DOHH2 (cell line): ENCODE data around the gene NLRP4.

Experiments
- H3F3A ChIP-seq: fragments of 200-600 bp; sonication (generic), shearing (Covaris generic); 2 replicates; pipeline ENCODE4 v1.6.0; 2016; ENCODE audit warnings: antibody characterized with exemption, mild to moderate bottlenecking; ENCODE audit not compliant: control insufficient read depth, insufficient read depth
- H3K27ac ChIP-seq: fragments of 200-600 bp; sonication (generic); 2 replicates; pipeline ENCODE4 v1.5.1; 2014; ENCODE audit warnings: low read depth, mild to moderate bottlenecking, low read length, moderate library complexity
- H3K27me3 ChIP-seq: fragments of 200-600 bp; sonication (generic); 2 replicates; pipeline ENCODE4 v1.6.1; 2014; ENCODE audit warnings: mild to moderate bottlenecking, low read length, mixed read lengths; ENCODE audit not compliant: control insufficient read depth
- H3K36me3 ChIP-seq: fragments of 200-600 bp; sonication (generic); 2 replicates; pipeline ENCODE4 v1.6.1; 2014; ENCODE audit warnings: mild to moderate bottlenecking, low read length, moderate library complexity, mixed read lengths; ENCODE audit not compliant: control insufficient read depth
- H3K4me1 ChIP-seq: fragments of 200-600 bp; sonication (generic); 2 replicates; pipeline ENCODE4 v1.6.1; 2014; ENCODE audit warnings: mild to moderate bottlenecking, low read length, mixed read lengths; ENCODE audit not compliant: control insufficient read depth
- H3K4me2 ChIP-seq: fragments of 200-600 bp; sonication (generic); 2 replicates; pipeline ENCODE4 v1.6.0; 2014; ENCODE audit warnings: mild to moderate bottlenecking, low read length, moderate library complexity
- H3K4me3 ChIP-seq: fragments of 200-600 bp; sonication (generic); 2 replicates; pipeline ENCODE4 v1.5.1; 2014; ENCODE audit warnings: mild to moderate bottlenecking, low read length, mixed read lengths
- H3K79me2 ChIP-seq: fragments of 200-600 bp; sonication (generic); 2 replicates; pipeline ENCODE4 v1.6.1; 2014; ENCODE audit warnings: mild to moderate bottlenecking, low read length, mixed read lengths; ENCODE audit not compliant: control insufficient read depth
- H3K9me2 ChIP-seq: fragments of 200-600 bp; sonication (generic); replicated peaks from 2 replicates; pipeline ENCODE4 v1.6.1; 2014; ENCODE audit warnings: mild to moderate bottlenecking, low read length, mixed read lengths; ENCODE audit not compliant: control insufficient read depth
- H3K9me3 ChIP-seq: fragments of 200-600 bp; sonication (generic); 2 replicates; pipeline ENCODE4 v1.6.1; 2014; ENCODE audit warnings: antibody characterized with exemption, low read length, mixed read lengths; ENCODE audit not compliant: control insufficient read depth, insufficient read depth
- H4K20me1 ChIP-seq: fragments of 200-600 bp; sonication (generic); 2 replicates; pipeline ENCODE4 v1.6.0; 2014; ENCODE audit warnings: low read depth, mild to moderate bottlenecking, antibody characterized with exemption, low read length, moderate library complexity; ENCODE audit not compliant: control insufficient read depth, insufficient read depth
- EZH2phosphoT487 ChIP-seq: fragments of 200-600 bp; sonication (generic); IDR thresholded peaks from 2 replicates; pipeline ENCODE4 v1.6.1; 2017; ENCODE audit warnings: borderline replicate concordance, mild to moderate bottlenecking, antibody characterized with exemption, low read length, moderate library complexity, mixed read lengths
- TF ChIP-seq, protein P1 (sequence below): fragments of 200-600 bp; sonication (generic); IDR thresholded peaks from one replicate; pipeline ENCODE4 v1.5.1; 2014; ENCODE audit warnings: antibody characterized with exemption, mild to moderate bottlenecking, low read depth, low read length; ENCODE audit not compliant: poor library complexity, severe bottlenecking

The NLRP4 gene

DNA sequence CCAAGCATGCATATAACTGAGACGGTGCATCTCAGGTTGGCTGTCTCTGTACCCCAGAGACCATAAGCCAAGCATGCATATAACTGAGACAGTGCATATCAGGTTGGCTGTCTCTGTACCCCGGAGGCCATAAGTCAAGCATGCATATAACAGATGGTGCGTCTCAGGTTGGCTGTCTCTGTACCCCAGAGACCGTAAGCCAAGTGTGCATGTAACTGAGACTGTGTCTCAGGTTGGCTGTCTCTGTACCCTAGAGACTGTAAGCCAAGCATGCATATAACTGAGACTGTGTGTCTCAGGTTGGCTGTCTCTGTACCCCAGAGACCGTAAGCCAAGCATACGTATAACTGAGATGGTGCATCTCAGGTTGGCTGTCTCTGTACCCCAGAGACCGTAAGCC is 30.8 kb downstream of the NLRP4 start:
- H3F3A ChIP-seq = no peaks in the 10 kb centered on the region

DNA sequence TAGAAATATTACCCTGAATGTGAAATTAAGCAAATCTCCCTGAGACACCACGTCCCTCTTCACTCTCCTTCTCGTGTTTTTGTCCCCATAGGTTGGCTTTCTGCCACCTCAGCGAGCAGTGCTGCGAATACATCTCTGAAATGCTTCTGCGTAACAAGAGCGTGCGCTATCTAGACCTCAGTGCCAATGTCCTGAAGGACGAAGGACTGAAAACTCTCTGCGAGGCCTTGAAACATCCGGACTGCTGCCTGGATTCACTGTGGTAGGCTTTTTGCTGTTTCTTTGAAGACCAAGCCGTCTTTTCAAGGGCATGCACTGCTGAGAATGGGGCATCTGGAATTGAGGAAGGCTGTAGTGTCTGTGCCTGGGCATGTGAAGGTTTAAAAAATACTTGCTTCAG is 34.4 kb downstream of the NLRP4 start:
- H3K79me2 ChIP-seq = no peaks in the 10 kb centered on the region; the same call in 1 of the 2 replicates
- no peaks in the 10 kb centered on the region for H3K9me3 ChIP-seq
- H3K36me3 ChIP-seq = peaks cover 6% of the 10 kb centered on the region; the same call in 1 of the 2 replicates
- H3F3A ChIP-seq = no peaks in the 10 kb centered on the region
- peaks cover 4% of the 10 kb centered on the region; the same call in 1 of the 2 replicates for H3K4me1 ChIP-seq
- H3K9me2 ChIP-seq = no peaks in the 10 kb centered on the region
- no peak overlapping the region for H3K4me2 ChIP-seq
- no peak for TF ChIP-seq EZH2phosphoT487
- TF ChIP-seq, protein P1, sequence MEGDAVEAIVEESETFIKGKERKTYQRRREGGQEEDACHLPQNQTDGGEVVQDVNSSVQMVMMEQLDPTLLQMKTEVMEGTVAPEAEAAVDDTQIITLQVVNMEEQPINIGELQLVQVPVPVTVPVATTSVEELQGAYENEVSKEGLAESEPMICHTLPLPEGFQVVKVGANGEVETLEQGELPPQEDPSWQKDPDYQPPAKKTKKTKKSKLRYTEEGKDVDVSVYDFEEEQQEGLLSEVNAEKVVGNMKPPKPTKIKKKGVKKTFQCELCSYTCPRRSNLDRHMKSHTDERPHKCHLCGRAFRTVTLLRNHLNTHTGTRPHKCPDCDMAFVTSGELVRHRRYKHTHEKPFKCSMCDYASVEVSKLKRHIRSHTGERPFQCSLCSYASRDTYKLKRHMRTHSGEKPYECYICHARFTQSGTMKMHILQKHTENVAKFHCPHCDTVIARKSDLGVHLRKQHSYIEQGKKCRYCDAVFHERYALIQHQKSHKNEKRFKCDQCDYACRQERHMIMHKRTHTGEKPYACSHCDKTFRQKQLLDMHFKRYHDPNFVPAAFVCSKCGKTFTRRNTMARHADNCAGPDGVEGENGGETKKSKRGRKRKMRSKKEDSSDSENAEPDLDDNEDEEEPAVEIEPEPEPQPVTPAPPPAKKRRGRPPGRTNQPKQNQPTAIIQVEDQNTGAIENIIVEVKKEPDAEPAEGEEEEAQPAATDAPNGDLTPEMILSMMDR = no peak
- H3K27ac ChIP-seq = no peak overlapping the region
- H3K27me3 ChIP-seq = no peaks in the 10 kb centered on the region
- H4K20me1 ChIP-seq = no peaks in the 10 kb centered on the region
- H3K4me3 ChIP-seq = no peak overlapping the region

More for the DNA sequence above, 30.8 kb downstream of the NLRP4 start:
- Histone ChIP-seq H4K20me1 (no peaks in the 10 kb centered on the region), H3K9me3 (peaks cover 2% of the 10 kb centered on the region; the same call in 1 of the 2 replicates), H3K27ac (no peak overlapping the region), H3K27me3 (no peaks in the 10 kb centered on the region), H3K36me3 (peaks cover 23% of the 10 kb centered on the region), H3K4me3 (no peak overlapping the region), H3K4me2 (no peak overlapping the region), H3K9me2 (no peaks in the 10 kb centered on the region), H3K4me1 (peaks cover 4% of the 10 kb centered on the region; the same call in 1 of the 2 replicates), H3K79me2 (peaks cover 17% of the 10 kb centered on the region)
- TF ChIP-seq EZH2phosphoT487 = no peak
- TF ChIP-seq, protein P1 = no peak

DNA sequence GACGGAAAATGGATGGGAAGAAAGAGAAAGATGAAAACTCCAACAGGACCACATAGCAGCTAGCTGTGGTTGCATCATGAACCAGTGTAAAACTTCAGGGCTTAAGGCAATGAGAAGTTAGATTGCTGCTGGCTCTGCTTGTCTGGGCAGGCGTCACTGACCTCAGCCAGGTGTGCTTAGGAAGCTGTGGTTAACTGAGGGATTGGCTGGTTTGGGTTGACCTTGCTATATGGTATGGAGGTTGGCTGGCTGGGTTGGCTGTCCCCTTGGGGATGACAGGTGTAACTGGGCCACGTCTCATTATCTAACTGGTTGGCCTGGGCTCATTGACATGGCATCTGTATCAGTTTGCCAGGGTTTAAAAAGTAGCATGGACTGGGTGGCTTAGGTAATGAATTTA is 40.9 kb downstream of the NLRP4 start:
- H3K27ac ChIP-seq = no peak overlapping the region
- H3K27me3 ChIP-seq = no peaks in the 10 kb centered on the region
- no peak overlapping the region for H3K4me2 ChIP-seq
- no peaks in the 10 kb centered on the region for H3K9me3 ChIP-seq
- H3K9me2 ChIP-seq = no peaks in the 10 kb centered on the region
- no peaks in the 10 kb centered on the region for H4K20me1 ChIP-seq
- no peaks in the 10 kb centered on the region for H3K4me1 ChIP-seq
- H3K79me2 ChIP-seq = no peaks in the 10 kb centered on the region
- no peaks in the 10 kb centered on the region for H3F3A ChIP-seq
- no peak overlapping the region for H3K4me3 ChIP-seq
- no peaks in the 10 kb centered on the region for H3K36me3 ChIP-seq
- TF ChIP-seq EZH2phosphoT487 = no peak
- TF ChIP-seq, protein P1 = no peak

DNA sequence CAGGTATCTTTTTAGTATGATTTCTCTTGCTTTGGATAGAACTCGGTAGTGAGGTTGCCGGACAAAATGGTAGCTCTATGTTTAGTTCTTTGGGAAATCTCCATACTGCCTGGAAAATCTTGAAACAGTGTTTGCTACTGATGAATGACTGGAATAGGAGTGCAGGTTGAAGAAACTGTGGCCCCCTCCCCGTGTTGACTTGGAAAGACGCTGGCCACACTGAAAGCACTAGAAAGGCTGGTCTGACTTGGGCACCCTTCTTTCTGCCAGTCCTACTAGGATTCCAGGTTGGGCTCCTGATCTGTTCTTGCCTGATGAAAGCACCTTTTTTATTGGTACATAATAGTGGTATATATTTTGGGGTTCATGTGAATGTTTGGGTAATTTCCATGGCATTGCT is 46.3 kb downstream of the NLRP4 start:
- Histone ChIP-seq H4K20me1 (no peaks in the 10 kb centered on the region), H3K9me2 (no peaks in the 10 kb centered on the region), H3K27me3 (no peaks in the 10 kb centered on the region), H3K4me3 (no peak overlapping the region), H3K79me2 (no peaks in the 10 kb centered on the region), H3K4me1 (no peaks in the 10 kb centered on the region; the same call in 1 of the 2 replicates), H3K4me2 (no peak overlapping the region), H3K9me3 (no peaks in the 10 kb centered on the region), H3K27ac (no peak overlapping the region), H3F3A (no peaks in the 10 kb centered on the region), H3K36me3 (no peaks in the 10 kb centered on the region)
- TF ChIP-seq, protein P1 = no peak
- no peak for TF ChIP-seq EZH2phosphoT487
